OCI-LY1 (cell line): ENCODE results near the gene PTPRD.

ENCODE experiments used
- H2AFZ ChIP-seq: fragments of 200-600 bp; sonication (generic), shearing (Covaris generic); 2 replicates; pipeline ENCODE4 v1.6.0; 2014; ENCODE audit warnings: antibody characterized with exemption, mild to moderate bottlenecking, low read length
- H3F3A ChIP-seq: fragments of 200-600 bp; sonication (generic), shearing (Covaris generic); 2 replicates; pipeline ENCODE4 v1.6.0; 2014; ENCODE audit warnings: mild to moderate bottlenecking, antibody characterized with exemption, low read length, moderate library complexity; ENCODE audit not compliant: insufficient read depth
- H3K27ac ChIP-seq: fragments of 200-600 bp; sonication (generic); 2 replicates; pipeline ENCODE4 v1.5.1; 2014; ENCODE audit warnings: low read length, mixed run types, mild to moderate bottlenecking, low read depth; ENCODE audit not compliant: poor library complexity, severe bottlenecking
- H3K27me3 ChIP-seq: fragments of 200-600 bp; sonication (generic); 2 replicates; pipeline ENCODE4 v1.6.0; 2014; ENCODE audit warnings: antibody characterized with exemption, mild to moderate bottlenecking, low read length, moderate library complexity; ENCODE audit not compliant: insufficient read depth
- H3K36me3 ChIP-seq: fragments of 200-600 bp; sonication (generic); 2 replicates; pipeline ENCODE4 v1.6.1; 2014; ENCODE audit warnings: mild to moderate bottlenecking, antibody characterized with exemption, low read length, moderate library complexity, mixed read lengths; ENCODE audit not compliant: insufficient read depth
- H3K4me1 ChIP-seq: fragments of 200-600 bp; sonication (generic); 2 replicates; pipeline ENCODE4 v1.5.1; 2014; ENCODE audit warnings: mild to moderate bottlenecking, low read length, moderate library complexity; ENCODE audit not compliant: insufficient read depth, severe bottlenecking
- H3K4me2 ChIP-seq: fragments of 200-600 bp; sonication (generic), shearing (Covaris generic); 2 replicates; pipeline ENCODE4 v1.6.1; 2014; ENCODE audit warnings: low read length
- H3K4me3 ChIP-seq: fragments of 200-600 bp; sonication (generic); 2 replicates; pipeline ENCODE4 v1.5.1; 2014; ENCODE audit warnings: low read length, low read depth, mild to moderate bottlenecking, mixed read lengths; ENCODE audit not compliant: poor library complexity, severe bottlenecking
- H3K79me2 ChIP-seq: fragments of 200-600 bp; shearing (Covaris generic); 2 replicates; pipeline ENCODE4 v1.6.1; 2016; ENCODE audit warnings: mixed run types, low read length, mixed read lengths; ENCODE audit not compliant: insufficient read depth
- H3K9ac ChIP-seq: fragments of 200-600 bp; sonication (generic), shearing (Covaris generic); 2 replicates; pipeline ENCODE4 v1.6.1; 2014; ENCODE audit warnings: mild to moderate bottlenecking, low read length, mixed read lengths
- H3K9me2 ChIP-seq: fragments of 200-600 bp; sonication (generic), shearing (Covaris generic); 2 replicates; pipeline ENCODE4 v1.6.1; 2014; ENCODE audit warnings: low read depth, mild to moderate bottlenecking, low read length, mixed read lengths
- H3K9me3 ChIP-seq: fragments of 200-600 bp; shearing (Covaris generic); 2 replicates; pipeline ENCODE4 v1.6.1; 2014; ENCODE audit warnings: low read length, mixed read lengths
- H4K20me1 ChIP-seq: fragments of 200-600 bp; sonication (generic), shearing (Covaris generic); 2 replicates; pipeline ENCODE4 v1.6.0; 2016; ENCODE audit warnings: mild to moderate bottlenecking, low read length; ENCODE audit not compliant: insufficient read depth
- EZH2 ChIP-seq: fragments of 200-600 bp; sonication (generic), shearing (Covaris generic); IDR thresholded peaks from 2 replicates; pipeline ENCODE4 v1.8.0; 2017; ENCODE audit warnings: borderline replicate concordance, mixed run types, mild to moderate bottlenecking, antibody characterized with exemption, low read length, moderate library complexity, mixed read lengths
- TF ChIP-seq, protein P1 (sequence below): fragments of 200-600 bp; sonication (generic), shearing (Covaris generic); IDR thresholded peaks from 2 replicates; pipeline ENCODE4 v1.5.1; 2017; ENCODE audit warnings: mild to moderate bottlenecking, antibody characterized with exemption, low read length, moderate library complexity, mixed read lengths

Gene PTPRD

GRCh38 chr9:9603345-9603744 lies 1009.5 kb downstream of the PTPRD start:
- Histone ChIP-seq H3F3A (no peaks in the 10 kb centered on the region), H3K4me2 (no peak overlapping the region), H3K9me2 (no peaks in the 10 kb centered on the region), H4K20me1 (no peaks in the 10 kb centered on the region), H2AFZ (no peak overlapping the region), H3K4me3 (no peak overlapping the region), H3K36me3 (no peaks in the 10 kb centered on the region), H3K79me2 (no peaks in the 10 kb centered on the region), H3K4me1 (peaks cover 25% of the 10 kb centered on the region), H3K9me3 (no peaks in the 10 kb centered on the region), H3K27me3 (no peaks in the 10 kb centered on the region), H3K27ac (no peak overlapping the region), H3K9ac (no peak overlapping the region)
- TF ChIP-seq, protein P1, sequence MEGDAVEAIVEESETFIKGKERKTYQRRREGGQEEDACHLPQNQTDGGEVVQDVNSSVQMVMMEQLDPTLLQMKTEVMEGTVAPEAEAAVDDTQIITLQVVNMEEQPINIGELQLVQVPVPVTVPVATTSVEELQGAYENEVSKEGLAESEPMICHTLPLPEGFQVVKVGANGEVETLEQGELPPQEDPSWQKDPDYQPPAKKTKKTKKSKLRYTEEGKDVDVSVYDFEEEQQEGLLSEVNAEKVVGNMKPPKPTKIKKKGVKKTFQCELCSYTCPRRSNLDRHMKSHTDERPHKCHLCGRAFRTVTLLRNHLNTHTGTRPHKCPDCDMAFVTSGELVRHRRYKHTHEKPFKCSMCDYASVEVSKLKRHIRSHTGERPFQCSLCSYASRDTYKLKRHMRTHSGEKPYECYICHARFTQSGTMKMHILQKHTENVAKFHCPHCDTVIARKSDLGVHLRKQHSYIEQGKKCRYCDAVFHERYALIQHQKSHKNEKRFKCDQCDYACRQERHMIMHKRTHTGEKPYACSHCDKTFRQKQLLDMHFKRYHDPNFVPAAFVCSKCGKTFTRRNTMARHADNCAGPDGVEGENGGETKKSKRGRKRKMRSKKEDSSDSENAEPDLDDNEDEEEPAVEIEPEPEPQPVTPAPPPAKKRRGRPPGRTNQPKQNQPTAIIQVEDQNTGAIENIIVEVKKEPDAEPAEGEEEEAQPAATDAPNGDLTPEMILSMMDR = no peak
- no peak for TF ChIP-seq EZH2

DNA sequence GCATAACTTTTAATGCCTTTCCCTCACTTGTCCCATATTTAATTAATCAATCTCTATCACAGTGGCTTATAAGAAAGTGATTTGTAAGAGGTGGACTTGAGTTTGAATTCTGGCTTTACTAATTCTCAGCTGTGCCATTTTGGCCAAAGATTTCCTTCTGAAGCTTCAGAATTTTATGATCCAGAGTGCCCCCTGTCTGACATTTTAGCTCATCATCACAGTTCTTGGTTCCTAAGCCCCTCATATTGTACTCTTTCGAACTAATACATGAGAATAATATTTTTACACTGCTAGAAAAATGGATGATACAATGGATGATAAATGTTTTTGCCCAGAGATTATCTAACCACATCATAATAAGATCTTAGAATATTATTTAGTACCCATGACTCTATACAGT lies 1014.1 kb downstream of the PTPRD start:
- H3K9me3 ChIP-seq = no peaks in the 10 kb centered on the region
- TF ChIP-seq, protein P1 = peak; percentile 44
- no peak for TF ChIP-seq EZH2
- H4K20me1 ChIP-seq = no peaks in the 10 kb centered on the region
- H3K27ac ChIP-seq = no peak overlapping the region
- no peaks in the 10 kb centered on the region for H3K9me2 ChIP-seq
- no peak overlapping the region for H3K4me2 ChIP-seq
- H2AFZ ChIP-seq = no peak overlapping the region
- no peak overlapping the region for H3K9ac ChIP-seq
- H3K36me3 ChIP-seq = no peaks in the 10 kb centered on the region
- no peak overlapping the region for H3K4me3 ChIP-seq
- no peaks in the 10 kb centered on the region for H3K4me1 ChIP-seq
- H3K79me2 ChIP-seq = no peaks in the 10 kb centered on the region
- no peaks in the 10 kb centered on the region for H3K27me3 ChIP-seq
- H3F3A ChIP-seq = no peaks in the 10 kb centered on the region

DNA sequence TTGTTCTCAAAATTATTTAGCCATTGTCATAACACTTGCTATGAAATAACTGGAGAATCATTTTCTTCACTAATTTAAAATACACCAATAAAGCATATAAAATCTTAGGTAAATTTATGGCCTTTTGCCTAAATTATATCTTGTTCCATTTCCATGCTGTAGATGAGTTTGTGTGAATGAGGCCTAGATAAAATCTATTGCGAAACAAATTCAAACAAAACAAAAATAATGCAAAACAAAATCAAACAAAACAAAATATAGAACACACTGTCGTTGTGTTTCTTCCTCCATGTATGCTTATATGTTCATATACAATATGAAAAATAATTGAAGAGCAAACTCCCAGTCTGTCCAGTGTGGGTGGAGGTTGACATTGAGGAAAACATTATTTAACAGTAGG lies 1020.7 kb downstream of the PTPRD start:
- H3K9me2 ChIP-seq = no peaks in the 10 kb centered on the region
- H3K36me3 ChIP-seq = no peaks in the 10 kb centered on the region
- H3K4me3 ChIP-seq = no peak overlapping the region
- H3K4me2 ChIP-seq = no peak overlapping the region
- H3K4me1 ChIP-seq = no peaks in the 10 kb centered on the region
- no peaks in the 10 kb centered on the region for H3K9me3 ChIP-seq
- H2AFZ ChIP-seq = no peak overlapping the region
- TF ChIP-seq EZH2 = no peak
- TF ChIP-seq, protein P1 = no peak
- H4K20me1 ChIP-seq = no peaks in the 10 kb centered on the region
- no peak overlapping the region for H3K9ac ChIP-seq
- no peaks in the 10 kb centered on the region for H3K79me2 ChIP-seq
- no peaks in the 10 kb centered on the region for H3K27me3 ChIP-seq
- no peak overlapping the region for H3K27ac ChIP-seq
- H3F3A ChIP-seq = no peaks in the 10 kb centered on the region
